ENCODE results near the gene SERPINA1.
"Not testable (repeated sequence)": the region's sequence is repeated elsewhere in the genome, so short reads cannot be mapped to it uniquely, and the experiment has no call there.

The SERPINA1 gene

DNA sequence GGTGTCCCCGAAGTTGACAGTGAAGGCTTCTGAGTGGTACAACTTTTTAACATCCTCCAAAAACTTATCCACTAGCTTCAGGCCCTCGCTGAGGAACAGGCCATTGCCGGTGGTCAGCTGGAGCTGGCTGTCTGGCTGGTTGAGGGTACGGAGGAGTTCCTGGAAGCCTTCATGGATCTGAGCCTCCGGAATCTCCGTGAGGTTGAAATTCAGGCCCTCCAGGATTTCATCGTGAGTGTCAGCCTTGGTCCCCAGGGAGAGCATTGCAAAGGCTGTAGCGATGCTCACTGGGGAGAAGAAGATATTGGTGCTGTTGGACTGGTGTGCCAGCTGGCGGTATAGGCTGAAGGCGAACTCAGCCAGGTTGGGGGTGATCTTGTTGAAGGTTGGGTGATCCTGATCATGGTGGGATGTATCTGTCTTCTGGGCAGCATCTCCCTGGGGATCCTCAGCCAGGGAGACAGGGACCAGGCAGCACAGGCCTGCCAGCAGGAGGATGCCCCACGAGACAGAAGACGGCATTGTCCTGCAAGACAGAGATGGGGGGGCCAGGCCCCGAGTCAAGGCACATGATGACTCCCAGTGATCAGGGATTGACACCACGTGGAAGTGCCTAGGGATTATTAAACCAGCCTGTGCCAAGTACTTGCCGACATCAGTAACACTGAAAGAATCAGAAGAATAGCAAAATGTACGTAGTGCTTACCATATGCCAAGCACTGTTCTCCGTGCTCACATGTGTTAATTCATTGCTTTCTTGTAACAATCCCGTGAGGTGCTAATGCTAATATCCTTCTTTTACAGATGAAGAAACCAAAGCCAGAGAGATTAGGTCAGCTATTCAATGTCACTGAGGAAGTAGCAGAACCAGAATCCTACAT lies 5.4 kb downstream of the SERPINA1 start:
- no peak for DNase-seq

DNA sequence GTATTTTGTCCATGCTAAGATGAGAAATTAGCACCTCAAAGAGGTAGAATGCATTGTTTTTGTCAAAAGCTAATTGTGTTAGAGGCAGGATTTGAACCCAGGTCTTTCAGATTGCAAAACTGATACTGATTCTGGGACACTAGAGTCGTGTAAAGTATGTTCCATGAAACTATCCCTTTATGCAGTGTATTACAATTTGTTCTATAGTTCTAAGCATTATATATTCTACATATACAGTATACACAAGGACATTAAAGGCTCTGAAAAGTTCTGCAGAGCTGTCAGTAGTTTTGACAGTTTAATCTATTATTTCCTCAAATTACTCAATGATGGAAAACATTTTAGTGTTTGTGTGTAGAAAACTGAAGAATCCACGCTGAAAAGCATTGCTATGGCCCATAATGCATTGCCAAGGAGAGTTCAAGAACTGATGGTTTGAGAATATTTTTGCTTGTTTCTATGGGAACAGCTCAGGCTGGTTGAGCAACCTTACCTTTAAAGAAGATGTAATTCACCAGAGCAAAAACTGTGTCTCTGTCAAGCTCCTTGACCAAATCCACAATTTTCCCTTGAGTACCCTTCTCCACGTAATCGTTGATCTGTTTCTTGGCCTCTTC lies 6.2 kb downstream of the SERPINA1 start:
- DNase-seq, result no peak

DNA sequence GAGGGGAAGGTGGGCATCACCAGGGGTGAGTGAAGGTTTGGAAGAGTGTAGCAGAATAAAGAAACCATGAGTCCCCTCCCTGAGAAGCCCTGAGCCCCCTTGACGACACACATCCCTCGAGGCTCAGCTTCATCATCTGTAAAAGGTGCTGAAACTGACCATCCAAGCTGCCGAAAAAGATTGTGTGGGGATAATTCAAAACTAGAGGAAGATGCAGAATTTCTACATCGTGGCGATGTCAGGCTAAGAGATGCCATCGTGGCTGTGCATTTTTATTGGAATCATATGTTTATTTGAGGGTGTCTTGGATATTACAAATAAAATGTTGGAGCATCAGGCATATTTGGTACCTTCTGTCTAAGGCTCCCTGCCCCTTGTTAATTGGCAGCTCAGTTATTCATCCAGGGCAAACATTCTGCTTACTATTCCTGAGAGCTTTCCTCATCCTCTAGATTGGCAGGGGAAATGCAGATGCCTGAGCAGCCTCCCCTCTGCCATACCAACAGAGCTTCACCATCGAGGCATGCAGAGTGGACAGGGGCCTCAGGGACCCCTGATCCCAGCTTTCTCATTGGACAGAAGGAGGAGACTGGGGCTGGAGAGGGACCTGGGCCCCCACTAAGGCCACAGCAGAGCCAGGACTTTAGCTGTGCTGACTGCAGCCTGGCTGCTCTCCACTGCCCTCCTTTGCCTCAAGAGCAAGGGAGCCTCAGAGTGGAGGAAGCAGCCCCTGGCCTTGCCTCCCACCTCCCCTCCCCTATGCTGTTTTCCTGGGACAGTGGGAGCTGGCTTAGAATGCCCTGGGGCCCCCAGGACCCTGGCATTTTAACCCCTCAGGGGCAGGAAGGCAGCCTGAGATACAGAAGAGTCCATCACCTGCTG lies 7.0 kb downstream of the SERPINA1 start:
- DNase-seq, result no peak

DNA sequence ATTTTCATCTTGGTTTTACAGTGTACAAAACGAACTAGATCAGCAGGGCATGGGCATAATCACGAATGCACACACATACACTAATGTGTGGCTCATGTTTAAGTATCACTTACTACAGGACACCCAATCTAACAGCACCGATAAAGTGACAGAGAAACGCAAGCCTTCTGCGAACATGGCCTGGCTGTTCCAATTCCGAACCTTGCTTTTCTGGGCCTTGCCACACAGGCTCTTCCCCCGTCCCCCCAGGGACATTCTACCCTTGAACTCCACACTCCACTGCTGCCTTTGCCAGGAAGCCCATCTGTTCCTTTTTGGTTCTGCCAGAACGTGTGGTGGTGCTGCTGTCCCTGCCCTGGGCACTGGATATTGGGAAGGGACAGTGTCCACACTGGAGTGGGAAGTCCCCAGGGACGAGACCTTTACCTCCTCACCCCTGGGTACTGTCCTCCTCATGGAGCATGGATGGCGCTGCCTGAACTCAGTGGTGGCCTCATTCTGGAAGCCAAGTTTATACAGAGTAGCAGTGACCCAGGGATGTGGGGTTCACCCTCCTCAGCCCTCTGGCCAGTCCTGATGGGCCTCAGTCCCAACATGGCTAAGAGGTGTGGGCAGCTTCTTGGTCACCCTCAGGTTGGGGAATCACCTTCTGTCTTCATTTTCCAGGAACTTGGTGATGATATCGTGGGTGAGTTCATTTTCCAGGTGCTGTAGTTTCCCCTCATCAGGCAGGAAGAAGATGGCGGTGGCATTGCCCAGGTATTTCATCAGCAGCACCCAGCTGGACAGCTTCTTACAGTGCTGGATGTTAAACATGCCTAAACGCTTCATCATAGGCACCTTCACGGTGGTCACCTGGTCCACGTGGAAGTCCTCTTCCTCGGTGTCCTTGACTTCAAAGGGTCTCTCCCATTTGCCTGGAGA lies 7.9 kb downstream of the SERPINA1 start:
- DNase-seq, result no peak

DNA sequence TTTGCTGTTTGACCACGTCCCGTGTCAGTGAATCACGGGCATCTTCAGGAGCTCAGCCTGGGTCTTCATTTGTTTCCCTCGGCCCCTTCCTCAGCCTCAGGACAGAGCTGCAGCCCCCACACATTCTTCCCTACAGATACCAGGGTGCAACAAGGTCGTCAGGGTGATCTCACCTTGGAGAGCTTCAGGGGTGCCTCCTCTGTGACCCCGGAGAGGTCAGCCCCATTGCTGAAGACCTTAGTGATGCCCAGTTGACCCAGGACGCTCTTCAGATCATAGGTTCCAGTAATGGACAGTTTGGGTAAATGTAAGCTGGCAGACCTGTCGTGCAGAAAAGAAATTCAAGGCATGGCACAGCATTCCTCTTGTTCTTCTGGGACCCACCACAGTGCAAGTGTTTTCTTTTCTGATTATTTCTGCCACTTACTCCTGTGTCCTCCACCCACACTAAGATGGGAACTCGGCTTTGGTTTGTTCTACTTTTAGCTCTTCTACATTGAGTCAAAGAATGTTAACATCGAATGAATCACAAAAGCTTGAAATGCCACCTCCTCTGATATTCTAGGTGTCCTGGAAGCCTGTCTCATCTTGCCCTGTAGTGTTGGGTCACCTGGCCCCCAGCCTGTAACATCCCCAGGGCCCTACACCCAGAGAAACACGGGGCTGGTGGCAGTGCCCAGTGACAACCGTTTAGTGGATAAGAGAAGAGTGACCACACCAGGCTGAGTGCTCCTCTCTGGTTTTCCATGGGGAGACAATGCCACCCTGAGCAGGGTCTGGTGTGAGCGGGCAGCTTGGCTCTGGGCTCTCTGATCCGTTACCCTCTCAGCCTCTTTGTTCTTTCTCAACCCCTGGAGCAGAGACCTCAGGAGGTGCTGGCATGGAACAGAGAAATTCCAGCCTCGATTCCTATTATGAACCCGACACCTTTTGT lies 8.8 kb downstream of the SERPINA1 start:
- no peak for DNase-seq

DNA sequence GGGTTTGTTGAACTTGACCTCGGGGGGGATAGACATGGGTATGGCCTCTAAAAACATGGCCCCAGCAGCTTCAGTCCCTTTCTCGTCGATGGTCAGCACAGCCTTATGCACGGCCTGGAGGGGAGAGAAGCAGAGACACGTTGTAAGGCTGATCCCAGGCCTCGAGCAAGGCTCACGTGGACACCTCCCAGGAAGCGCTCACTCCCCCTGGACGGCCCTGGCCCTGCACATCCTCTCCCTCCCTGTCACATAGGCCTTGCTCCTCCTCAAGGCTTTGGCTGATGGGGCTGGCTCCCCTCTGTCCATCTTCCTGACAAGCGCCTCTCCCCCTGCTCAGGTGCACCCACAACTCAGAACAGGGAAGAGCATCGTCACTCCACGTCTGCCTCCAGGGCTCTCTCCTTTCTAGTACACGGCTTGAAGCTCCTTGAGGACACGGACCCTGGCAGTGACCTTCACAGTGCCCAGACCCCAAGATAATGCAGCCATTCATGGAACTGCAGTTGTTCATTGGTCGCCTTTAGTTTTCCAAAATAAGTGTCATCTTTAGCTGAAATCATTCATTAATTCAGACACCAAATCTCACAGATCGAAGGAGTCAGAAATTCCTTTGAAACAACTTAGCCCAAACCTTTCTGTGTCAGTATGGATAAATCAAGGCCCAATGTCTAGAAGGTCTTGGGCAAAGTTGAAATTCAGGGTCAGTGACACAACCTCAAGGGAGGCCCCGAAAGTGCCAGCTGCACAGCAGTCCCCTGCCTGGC lies 9.7 kb downstream of the SERPINA1 start:
- no peak for DNase-seq

DNA sequence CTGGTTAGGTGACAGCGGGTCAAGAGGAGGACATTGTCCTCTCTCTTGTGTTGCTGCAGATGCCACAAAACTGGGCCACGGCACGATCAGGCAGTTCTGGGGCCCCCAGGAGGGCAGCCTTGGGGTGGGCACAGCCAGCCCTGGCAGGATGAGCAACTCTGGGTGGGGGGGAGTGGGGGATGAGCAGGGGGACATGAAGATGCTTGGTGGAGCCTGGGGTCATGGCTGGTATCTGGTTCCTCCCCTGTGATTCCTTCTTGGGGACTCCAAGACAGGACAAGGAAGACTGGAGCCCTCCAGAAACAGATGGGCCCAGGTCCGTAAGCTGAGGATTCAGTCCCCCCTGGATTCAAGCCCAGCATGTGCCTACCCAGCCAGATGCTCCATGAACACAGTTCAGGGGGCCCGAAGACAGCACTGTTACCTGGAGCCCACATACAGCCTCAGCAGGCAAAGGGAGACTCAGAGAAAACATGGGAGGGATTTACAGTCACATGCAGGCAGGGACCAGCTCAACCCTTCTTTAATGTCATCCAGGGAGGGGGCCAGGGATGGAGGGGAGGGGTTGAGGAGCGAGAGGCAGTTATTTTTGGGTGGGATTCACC lies 10.4 kb downstream of the SERPINA1 start:
- no peak for DNase-seq

DNA sequence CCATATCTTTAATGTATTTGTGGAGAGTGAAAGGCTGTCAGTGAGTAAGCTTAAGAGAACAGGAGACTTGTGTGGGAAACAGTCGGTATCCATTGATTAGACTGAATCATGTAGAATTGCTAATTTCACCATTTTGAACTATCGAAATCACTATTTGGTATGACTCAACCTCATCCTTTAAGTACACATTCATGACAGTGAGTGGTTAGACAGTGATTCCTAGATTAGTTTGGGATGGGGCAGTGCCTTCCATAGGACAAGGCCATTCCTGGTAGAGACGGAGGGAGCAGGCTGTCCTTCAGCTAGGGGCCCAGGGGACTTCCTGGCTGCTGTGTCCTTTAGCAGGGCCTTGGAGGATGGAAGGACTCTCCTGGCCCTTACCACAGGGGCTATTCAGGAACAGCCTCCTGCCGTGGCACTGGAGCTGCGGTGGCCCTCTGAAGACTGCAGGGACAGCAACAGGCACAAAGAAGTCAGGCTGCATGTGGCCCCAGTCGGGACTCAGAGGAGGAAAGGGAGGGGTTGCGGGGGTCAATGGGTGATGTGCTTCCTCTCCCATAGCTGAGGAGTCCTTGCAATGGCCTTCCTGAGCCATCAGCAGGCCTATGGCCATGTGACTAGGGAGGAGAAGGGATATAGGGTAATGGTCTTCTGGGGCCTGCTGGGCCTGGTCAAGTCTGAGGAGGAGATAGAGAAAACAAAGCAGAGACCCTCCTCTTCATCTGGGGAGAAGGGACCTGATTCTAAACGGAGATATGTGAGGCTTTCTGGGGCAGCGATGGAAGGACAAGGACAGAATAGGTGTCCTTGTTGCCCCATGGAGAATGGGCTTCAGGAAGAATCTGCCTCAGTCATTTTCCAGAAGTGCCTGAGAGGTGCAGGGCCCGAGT lies 11.2 kb downstream of the SERPINA1 start:
- no peak for DNase-seq

DNA sequence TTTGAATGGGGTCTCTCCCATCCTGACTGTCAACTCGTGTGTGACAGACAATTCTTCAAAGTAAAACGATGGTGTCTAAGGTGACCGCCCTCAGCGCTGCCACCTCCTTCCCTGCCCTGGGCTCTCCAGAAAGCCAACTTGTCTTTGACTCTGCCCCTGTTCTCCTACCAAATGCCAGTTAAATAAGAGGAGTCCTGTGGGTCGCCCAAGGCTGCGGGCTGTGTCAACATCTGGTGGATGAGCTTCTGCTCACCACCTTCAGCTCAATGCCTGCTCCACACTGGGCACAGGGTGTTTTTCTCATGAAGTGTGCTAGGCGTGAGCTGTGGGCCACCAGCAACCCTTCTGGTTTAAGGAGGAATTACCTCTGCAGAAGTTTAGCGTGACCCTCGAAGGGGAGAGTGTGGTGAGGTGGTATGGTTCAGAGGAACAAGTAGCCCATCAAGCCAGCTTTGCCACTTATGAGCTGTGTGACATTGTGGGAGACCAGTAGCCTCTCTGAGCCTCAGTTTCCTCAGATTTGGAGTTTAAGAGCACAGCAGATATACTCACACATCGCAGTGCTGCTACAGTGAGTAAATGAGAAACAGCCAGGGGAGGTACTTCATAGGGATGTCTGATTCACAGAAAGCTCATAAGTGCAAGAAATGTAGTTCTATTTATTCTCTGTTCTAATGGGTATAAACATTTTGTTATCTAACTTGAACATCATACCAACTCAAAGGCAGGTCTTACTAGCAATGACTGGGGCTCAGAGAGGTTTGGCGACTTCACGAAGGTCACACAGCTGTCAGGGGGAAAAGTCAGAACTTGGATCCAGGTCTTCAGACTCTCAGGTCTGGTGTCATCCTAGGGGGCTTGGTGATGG lies 12.1 kb downstream of the SERPINA1 start:
- no peak for DNase-seq

DNA sequence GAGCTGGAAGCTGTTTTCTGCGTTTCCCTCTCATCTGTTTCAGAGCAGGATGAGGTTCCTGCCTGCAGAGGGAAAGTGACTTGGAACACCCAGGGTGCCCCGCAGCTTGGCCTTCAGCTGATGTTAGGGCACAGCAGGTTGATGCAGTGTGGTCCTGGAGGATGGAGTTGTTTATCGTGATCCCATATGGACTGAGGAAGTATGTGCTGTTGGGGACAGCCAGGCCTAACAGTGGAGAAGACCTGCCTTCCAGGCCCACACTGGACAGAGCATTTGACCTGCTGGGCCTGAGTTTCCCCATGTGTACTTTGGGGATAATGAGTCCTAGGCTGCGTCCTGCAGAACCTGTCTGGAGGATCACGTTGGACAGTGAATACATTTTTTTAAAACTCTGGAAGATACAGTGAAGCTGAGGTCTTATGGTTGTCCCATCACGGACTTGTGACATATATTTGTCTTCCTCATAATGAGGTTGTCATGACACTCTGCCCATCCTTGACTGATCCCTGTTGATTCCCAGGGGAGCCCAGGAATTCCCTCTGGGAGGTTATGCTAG lies 12.8 kb downstream of the SERPINA1 start:
- no peak for DNase-seq

DNA sequence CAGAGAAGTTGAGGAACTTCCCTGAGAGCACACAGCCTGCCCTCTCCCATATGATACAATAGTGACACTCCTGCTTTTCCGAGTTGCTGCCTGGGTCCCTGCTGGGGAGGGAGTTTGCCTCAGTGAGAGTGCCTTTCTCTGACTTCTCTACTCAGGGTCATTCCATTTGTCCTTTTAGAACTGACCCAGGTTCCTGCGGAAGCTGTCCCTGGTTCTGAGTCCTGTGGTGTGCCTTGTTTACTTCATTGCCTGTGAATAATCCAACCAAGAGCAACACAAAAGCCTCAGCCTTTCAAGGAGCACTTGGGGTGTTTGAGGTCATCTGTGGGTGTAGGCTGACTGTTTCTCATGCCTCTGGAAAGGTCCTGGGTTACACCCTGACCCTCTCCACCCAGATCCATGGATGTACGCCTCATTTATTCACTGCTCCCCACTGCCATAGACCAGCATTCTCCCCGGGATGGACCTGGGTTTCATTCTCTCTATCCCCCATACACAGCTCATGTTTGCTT lies 13.6 kb downstream of the SERPINA1 start:
- no peak for DNase-seq

DNA sequence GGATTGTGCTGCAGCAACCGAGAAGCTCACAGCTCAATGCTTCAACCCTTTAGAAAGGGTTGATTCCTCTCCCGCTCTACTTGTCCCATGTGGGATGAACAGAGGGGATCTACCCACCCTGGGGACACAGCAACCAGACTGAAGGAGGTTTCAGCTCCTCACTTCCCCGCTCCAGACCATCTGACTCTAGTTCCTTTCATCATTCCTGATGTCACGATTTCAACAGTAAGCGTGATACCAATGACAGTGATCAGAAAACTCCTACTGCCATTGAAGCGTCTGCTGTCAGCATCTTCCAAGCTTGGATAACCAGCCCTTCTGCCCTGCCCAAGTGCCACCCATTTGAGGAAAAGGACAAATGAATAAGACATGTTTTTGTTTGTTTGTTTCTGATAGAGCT lies 14.3 kb downstream of the SERPINA1 start:
- no peak for DNase-seq

DNA sequence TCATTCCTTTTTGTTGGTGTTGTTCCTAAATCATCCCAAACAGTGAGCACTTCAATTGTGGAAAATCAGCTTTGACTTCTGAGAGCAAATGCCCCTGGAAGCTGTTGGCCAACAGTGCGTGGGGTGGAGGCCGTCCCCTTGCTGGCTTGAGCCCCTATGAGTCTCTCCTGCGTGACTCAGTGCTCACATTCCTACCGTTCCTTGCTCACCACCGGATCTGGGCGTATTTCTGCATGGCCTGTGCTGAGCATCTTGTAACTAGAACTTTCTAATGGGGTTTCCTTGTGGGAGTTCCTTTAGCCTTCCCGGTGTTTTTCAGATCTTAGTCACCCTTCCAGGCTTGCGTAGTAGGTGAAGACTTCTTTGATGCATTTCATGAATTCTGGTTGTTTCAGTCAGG lies 14.7 kb downstream of the SERPINA1 start:
- DNase-seq, result peak; percentile 97

DNA sequence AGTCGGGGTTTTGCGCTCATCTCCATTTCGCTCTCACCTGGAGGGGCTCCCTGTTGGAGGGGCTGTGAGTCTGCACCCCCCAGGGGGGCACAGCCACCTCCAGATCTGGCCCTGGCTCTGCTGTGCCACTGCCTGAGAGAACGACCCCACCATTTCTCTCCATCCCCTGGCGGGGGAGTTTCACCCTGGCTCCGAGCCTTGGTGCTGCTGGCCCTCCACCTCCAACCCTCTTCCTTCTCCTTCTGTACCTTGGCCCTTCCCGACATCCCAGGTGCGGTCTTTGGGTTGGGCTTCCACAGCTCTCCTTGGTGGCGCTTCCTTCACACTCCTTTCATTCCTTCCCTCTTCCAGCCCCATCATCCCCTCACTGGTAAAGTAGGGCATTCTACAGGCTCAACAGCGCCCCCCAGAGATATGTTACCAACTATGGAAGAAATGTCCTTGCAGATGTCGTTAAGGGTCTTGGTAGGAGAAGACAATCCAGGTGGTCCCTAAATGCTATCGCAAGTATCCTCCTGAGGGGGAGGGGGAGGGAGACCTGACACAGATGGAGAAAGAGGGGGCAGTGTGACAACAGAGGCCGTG lies 16.3 kb downstream of the SERPINA1 start:
- no peak for DNase-seq

DNA sequence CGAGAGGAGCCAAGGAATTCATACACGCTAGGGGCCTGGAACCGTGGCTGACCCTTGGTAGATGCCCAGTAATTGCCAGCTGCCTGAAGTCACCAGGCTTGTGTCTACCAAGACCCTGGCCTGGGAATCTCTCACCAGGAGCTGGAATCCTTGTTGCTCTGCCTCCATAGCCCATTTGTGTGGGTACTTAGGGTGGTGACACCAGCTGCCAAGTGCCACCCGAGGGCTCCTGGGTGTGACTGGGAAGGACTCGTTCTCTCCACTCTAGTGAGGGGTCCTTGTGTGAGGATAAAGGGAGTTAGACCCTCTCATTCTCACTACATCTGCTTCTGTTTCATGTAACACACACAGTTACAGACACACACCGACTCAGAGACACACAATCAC lies 17.9 kb downstream of the SERPINA1 start:
- no peak for DNase-seq

DNA sequence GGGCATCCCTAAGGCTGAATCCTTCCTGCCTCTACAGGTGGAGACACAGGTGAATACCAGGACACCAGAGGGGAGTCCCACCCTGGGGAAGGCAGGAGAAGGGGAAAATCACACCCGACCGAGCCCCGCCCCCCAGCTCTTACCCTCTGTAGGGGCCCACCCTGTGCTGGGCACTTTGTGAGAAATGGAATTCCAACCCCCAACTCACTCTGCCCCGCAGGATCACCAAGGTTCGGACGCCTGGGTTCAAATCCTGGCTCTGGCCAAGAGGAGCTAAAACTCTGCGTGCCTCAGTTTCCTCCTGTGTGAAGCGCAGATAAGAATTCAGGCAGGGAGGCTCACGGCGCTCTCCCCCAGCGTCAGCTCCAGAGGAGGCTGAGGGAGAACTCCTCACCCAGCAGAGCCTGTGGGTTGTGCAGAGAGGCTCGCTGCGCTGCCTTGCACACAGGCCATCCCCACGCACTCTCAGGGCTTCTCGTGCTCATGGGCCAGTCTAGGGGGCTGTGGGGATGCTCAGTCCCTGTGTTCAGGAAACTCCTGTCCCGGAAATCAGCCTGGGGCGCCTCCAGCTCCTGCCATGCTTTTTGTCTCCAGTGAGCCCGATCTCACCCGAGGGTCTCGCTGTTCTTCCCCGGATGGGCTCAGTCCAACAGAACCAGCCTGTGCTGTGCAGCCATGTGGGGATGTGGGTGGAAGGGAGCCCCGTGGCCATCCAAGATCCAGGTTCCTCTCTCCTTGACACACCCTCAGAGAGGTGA lies 18.5 kb downstream of the SERPINA1 start:
- DNase-seq, result not testable (repeated sequence)

All from fibroblast of skin of right biceps (primary cell).